Mesenteric fat pad (tissue), 1 donor: ENCODE measurements around the gene NIPAL1. TPM values are rescaled to one million over a fixed set of nuclear protein-coding genes. Genes with fewer than 3 reads are reported as not detected.

Experiments used
- DNase-seq: peaks from one replicate; pipeline ENCODE4 v3.0.0-alpha.2; 2020; ENCODE audit warnings: low spot score
- total RNA-seq: library from RNA; stranded (reverse); fragmentation: NEBNext Ultra II Directional; extraction: Animal tissue kit (Norgen Biotek cat#: 25700); gene quantifications from one replicate; pipeline ENCODE4 v1.2.1, GENCODE V29; 2021
- donor health status: DM: yes; HTN: yes; CAD: no.

Gene NIPAL1
- total RNA-seq, 1 donor from 2014 or later = 0.51 TPM

GRCh38 chr4:48064349-48064748 is 47.8 kb downstream of the NIPAL1 start:
- no peak for DNase-seq

DNA sequence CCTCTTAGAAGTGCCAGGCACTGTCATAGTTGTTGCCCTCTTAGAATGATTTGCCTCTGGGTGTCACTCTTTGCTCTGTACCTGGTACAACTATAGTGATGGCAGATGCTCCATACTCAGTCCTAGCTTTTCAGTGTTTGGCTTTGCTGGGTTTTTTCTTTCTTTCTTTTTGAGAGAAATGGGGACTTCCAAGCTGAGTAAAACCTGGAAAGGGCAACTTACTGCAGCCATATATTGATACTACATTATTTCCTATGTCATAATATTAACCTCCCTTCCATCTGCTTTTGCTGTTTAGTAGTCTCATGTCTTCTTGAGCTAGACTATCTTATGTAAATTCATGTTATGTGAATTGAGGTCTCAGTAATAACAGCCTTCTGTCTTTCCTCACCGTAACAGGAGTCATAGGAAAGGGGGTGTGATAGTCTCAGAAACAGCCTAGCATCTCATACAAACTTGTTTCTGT is 49.0 kb downstream of the NIPAL1 start:
- no peak for DNase-seq

DNA sequence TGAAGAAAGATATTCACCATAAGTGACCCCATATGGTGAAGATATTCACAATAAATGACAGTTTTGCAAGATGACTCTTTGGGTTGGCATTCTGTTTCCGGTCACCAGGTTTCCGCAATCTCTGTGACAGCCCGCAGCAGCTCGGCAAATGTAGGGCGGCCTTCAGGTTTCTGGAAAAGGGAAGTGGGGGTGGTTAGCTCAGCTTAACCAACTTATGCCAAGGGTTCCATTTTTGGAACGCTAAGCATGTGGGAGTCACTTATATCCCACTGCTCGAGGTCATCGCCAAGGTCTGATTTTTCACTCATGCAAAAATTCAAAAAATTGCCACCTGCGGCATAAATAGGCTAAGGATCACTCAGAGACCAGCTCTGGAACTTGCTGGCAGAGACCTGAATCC is 51.0 kb downstream of the NIPAL1 start:
- DNase-seq = no peak

GRCh38 chr4:48068182-48068581 is 51.6 kb downstream of the NIPAL1 start:
- DNase-seq = no peak

GRCh38 chr4:48069026-48069425 is 52.5 kb downstream of the NIPAL1 start:
- DNase-seq = no peak

DNA sequence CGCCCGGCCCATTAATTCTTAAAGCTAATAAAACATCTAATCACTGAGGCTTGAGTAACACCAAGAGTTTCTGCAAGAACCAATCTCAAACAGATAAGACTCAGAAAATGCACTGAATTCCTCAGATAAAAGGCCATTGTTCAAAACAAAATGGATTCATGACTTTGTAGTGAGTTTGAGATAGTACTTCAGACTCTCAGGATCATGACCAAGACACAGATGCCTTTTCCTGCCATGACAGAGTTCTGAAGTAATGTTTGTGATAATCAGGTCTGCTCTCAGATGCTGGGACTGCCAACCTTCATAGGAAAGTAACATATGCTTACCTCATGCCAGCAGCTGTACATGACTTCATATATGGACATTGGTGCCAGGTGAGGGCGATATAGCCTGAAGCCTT is 54.6 kb downstream of the NIPAL1 start:
- no peak for DNase-seq

DNA sequence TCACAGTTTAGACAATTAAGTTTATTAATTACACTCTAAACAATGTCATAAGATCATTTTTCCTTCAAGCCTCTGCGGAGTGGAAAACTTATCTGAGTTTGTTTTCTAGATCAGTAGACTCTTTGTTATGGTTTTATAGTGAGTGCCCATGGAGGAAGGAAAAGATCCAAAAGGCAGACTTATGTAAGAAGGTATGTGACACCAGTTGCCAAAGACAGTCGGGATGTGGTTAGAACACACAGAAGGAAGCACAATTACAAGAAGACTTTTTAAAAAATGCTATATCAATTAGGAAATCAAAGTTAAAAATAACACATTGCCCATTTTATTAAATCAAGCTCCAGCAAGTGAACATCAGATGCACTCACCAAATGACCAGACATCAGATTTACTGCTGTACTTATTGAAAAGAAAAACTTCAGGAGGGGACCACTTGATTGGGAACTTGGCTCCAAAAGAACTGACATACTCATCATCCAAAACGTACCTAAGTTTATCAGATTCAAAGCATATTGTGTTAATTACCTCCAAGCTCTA is 57.1 kb downstream of the NIPAL1 start:
- DNase-seq = no peak

GRCh38 chr4:48074657-48075056 is 58.1 kb downstream of the NIPAL1 start:
- no peak for DNase-seq

GRCh38 chr4:48078425-48078824 is 61.9 kb downstream of the NIPAL1 start:
- DNase-seq = no peak

GRCh38 chr4:48078862-48079655 is 62.5 kb downstream of the NIPAL1 start:
- no peak for DNase-seq

DNA sequence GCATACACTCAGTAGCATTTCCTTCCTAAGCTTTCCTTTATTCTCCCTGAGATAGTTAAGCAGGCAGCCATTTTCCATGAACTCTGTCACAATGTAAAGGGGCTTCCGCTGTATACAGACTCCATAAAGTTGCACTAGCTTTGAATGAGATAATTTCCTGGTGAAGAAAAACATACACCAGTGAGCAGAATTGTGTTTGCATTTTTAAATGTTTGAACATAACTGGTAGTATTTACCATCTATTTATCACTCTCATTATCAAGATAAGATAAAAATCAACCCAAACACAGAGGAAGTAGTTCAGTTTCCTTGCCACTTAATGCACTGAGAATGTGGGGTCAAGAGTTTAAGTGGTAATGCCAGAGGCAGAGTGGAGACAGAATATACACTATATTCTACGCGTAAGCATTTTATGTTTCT is 63.4 kb downstream of the NIPAL1 start:
- DNase-seq = no peak

- DNase-seq = no peak
Measured at GRCh38 chr4:48081196-48081595, 64.6 kb downstream of the NIPAL1 start.

- no peak for DNase-seq
Measured at GRCh38 chr4:48082956-48083355, 66.4 kb downstream of the NIPAL1 start.

- no peak for DNase-seq
Measured at GRCh38 chr4:48085821-48086589, 69.4 kb downstream of the NIPAL1 start.

Other genes with a start within 250 kb of the NIPAL1 start
- 0.61 TPM for gene CORIN, start 178.7 kb upstream of the NIPAL1 start, total RNA-seq
- 10.4 TPM for gene NFXL1, start 102.2 kb upstream of the NIPAL1 start, total RNA-seq
- gene CNGA1, start 91 bp upstream of the NIPAL1 start, total RNA-seq = 1.3 TPM
- 1.6 TPM for gene TXK, start 117.5 kb downstream of the NIPAL1 start, total RNA-seq